OCI-LY7 (cell line): ENCODE results near the gene NFATC1.

Experiments used
- EZH2phosphoT487 ChIP-seq: fragments of 200-600 bp; sonication (generic); IDR thresholded peaks from 2 replicates; pipeline ENCODE4 v1.6.1; 2018; ENCODE audit warnings: low read depth, borderline replicate concordance, mild to moderate bottlenecking, mixed run types, antibody characterized with exemption, low read length, moderate library complexity, mixed read lengths
- TF ChIP-seq, protein P1 (sequence below): fragments of 200-600 bp; sonication (generic); conservative IDR thresholded peaks from 2 replicates; pipeline ENCODE4 v1.5.1; 2014; ENCODE audit warnings: mild to moderate bottlenecking, antibody characterized with exemption, low read length, moderate library complexity, mixed read lengths

DNA sequence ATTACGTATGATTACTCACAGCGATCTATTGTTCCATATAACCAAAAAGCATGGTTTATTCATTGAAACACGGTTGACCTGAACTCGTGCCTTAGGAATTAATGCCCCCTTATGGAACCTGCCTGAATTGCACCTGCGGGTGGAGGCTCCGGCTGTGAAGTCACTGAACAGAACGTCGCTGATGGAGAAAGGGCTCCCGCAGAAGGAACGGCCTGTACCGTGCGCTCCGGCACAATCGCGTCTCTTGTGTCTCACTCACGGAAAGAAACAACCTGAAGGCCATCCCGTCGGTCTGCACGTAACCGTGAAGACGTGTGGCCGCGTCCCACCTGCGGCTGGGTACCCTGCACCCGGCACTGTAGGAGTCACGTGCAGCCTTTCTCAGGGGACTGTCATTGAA is 133.1 kb downstream of the NFATC1 start:
- TF ChIP-seq, protein P1, sequence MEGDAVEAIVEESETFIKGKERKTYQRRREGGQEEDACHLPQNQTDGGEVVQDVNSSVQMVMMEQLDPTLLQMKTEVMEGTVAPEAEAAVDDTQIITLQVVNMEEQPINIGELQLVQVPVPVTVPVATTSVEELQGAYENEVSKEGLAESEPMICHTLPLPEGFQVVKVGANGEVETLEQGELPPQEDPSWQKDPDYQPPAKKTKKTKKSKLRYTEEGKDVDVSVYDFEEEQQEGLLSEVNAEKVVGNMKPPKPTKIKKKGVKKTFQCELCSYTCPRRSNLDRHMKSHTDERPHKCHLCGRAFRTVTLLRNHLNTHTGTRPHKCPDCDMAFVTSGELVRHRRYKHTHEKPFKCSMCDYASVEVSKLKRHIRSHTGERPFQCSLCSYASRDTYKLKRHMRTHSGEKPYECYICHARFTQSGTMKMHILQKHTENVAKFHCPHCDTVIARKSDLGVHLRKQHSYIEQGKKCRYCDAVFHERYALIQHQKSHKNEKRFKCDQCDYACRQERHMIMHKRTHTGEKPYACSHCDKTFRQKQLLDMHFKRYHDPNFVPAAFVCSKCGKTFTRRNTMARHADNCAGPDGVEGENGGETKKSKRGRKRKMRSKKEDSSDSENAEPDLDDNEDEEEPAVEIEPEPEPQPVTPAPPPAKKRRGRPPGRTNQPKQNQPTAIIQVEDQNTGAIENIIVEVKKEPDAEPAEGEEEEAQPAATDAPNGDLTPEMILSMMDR, result peak; percentile 80
- no peak for TF ChIP-seq EZH2phosphoT487
